ENCODE measurements around the gene JPH3.

DNA sequence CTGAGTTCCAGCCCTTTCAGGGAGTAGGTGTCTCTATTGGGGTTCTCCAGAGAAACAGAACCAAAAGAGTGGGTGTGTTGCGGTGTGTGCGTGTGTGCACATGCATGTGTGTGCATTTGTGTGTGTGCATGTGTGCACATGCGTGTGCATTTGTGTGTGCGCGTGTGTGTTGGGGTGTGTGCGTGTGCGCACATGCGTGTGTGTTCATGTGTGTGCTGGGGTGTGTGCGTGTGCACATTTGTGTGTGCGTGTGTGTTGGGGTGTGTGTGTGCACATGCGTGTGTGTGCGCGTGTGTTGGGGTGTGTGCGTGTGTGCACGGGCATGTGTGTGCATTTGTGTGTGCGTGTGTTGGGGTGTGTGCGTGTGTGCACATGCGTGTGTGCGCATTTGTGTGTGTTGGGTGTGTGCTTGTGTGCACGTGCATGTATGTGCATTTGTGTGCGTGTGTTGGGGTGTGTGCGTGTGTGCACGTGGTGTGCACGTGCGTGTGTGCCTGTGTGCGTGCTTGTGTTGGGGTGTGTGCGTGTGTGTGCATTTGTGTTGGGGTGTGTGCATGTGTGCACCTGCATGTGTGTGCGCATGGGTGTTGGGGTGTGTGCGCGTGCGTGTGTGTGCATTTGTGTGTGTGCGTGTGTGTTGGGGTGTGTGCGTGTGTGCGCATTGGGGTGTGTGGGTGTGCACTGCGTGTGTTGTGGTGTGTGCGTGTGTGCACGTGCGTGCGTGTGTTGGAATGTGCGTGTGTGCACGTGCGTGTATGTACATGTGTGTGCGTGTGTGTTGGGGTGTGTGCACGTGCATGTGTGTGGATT lies 38.4 kb upstream of the JPH3 start:
- no peak for TF ChIP-seq POLR2A (IDR thresholded peaks at IDR 0.05; ENCODE audit: low read length)
- TF ChIP-seq GATA1 (IDR thresholded peaks at IDR 0.05; ENCODE audit: low read depth, low read length): no peak
